22Rv1 (cell line): ENCODE measurements around the gene INPP5A.

Experiments used
- ZFX ChIP-seq: fragments of 450-650 bp; IDR thresholded peaks from 2 replicates; pipeline ENCODE4 v1.6.1; 2017; ENCODE audit warnings: antibody characterized with exemption, borderline replicate concordance
- TF ChIP-seq, protein P1 (sequence below): fragments of 450-650 bp; IDR thresholded peaks from 2 replicates; pipeline ENCODE4 v1.5.1; 2017; ENCODE audit warnings: mild to moderate bottlenecking

DNA sequence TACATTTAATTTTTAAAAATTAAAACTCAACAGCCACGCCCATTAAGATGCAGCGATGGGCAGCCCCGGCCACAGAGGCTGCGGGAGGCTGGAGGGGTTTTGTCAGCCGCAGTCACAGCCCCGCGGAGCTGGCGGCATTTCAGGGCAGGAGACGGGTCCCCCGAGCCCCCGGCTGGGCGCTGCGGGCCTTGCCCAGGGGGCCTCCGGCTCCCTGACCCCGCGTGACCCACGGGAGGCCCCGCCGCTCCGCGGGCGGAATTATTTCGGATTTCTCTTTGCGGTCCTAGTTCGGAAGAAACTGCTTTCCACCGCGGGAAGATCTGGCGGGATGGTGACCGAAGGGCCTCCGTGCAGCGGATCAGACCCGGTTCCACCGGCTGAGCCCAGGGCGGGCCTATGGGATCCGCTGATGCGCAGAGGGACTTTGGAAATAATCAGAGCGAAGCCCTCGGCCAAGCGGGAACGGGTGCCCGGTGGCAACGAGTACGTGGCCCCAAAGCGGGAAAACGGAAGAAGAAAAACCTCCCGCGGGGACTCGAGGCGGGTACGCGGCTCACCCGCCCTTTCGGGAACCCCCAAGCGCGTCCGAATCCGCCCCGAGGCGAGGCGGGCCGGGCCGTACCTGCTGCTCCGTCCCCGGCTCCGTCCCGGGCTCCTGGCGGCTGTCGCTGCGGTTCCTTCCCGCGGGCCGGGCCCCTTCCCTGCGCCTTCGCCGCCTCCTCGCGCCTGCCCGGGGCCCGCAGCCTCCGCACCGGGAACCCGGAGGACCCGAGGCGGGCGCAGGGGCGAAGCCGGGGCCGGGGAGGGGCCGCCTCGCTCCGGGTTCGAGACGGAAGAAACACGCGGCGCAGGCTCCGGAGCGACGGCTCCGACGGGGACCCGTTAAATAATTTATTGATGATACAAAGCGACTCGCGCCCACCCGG lies 246.6 kb downstream of the INPP5A start:
- TF ChIP-seq, protein P1, sequence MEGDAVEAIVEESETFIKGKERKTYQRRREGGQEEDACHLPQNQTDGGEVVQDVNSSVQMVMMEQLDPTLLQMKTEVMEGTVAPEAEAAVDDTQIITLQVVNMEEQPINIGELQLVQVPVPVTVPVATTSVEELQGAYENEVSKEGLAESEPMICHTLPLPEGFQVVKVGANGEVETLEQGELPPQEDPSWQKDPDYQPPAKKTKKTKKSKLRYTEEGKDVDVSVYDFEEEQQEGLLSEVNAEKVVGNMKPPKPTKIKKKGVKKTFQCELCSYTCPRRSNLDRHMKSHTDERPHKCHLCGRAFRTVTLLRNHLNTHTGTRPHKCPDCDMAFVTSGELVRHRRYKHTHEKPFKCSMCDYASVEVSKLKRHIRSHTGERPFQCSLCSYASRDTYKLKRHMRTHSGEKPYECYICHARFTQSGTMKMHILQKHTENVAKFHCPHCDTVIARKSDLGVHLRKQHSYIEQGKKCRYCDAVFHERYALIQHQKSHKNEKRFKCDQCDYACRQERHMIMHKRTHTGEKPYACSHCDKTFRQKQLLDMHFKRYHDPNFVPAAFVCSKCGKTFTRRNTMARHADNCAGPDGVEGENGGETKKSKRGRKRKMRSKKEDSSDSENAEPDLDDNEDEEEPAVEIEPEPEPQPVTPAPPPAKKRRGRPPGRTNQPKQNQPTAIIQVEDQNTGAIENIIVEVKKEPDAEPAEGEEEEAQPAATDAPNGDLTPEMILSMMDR = no peak
- no peak for TF ChIP-seq ZFX
